Esophagus squamous epithelium (tissue), 5 donors: Measurements from ENCODE around the gene OSBPL9. TPM values are rescaled to one million over a fixed set of nuclear protein-coding genes. Genes with fewer than 3 reads are reported as not detected.

Source experiments
- DNase-seq: peaks from one replicate; lab custom pipeline; 2025; lab: John Stamatoyannopoulos, UW
- H3K27ac ChIP-seq, 4 donors: fragments of 200-600 bp; sonication (generic); one replicate each; pipeline ENCODE4 v1.5.1; 2016 to 2019; ENCODE audit warnings: mild to moderate bottlenecking in 1 of 4
- H3K27me3 ChIP-seq, 4 donors: fragments of 200-600 bp; sonication (generic); 1 replicate in 3 of 4; 2 replicates in 1 of 4; pipeline versions ENCODE4 v1.5.1 to v1.6.0; 2017 to 2021; ENCODE audit warnings: antibody characterized with exemption in 1 of 4
- H3K36me3 ChIP-seq, 3 donors: fragments of 200-600 bp; sonication (generic); one replicate each; pipeline ENCODE4 v1.5.1; 2016 to 2019
- H3K4me1 ChIP-seq, 3 donors: fragments of 200-600 bp; sonication (generic); one replicate each; pipeline ENCODE4 v1.5.1; 2017 to 2019
- H3K4me3 ChIP-seq, 4 donors: fragments of 200-600 bp; sonication (generic); 1 replicate in 3 of 4; 2 replicates in 1 of 4; pipeline ENCODE4 v1.5.1; 2016 to 2019; ENCODE audit warnings: mild to moderate bottlenecking in 2 of 4, moderate library complexity in 1 of 4
- H3K9me3 ChIP-seq, 3 donors: fragments of 200-600 bp; sonication (generic); one replicate each; pipeline ENCODE4 v1.5.1; 2016 to 2019
- CTCF ChIP-seq, 6 experiments: fragments of 450-650 bp in 4 of 6; fragments of 200-600 bp in 2 of 6; sonication (generic) in 2 of 6; IDR thresholded peaks; one replicate each; pipeline ENCODE4 v1.5.1; 2016 to 2019; ENCODE audit warnings: antibody characterized with exemption in 6 of 6, mild to moderate bottlenecking in 4 of 6, moderate library complexity in 4 of 6
- POLR2A ChIP-seq, 4 donors: fragments of 450-650 bp; IDR thresholded peaks; one replicate each; pipeline ENCODE4 v1.6.1; 2017; ENCODE audit warnings: antibody characterized with exemption in 4 of 4, mild to moderate bottlenecking in 4 of 4, moderate library complexity in 3 of 4
- WGBS, 2 donors: methylation state at CpG; one replicate each; pipeline ENCODE4 v1.1.5; 2018; 5-methylcytosine and 5-hydroxymethylcytosine counted together
- intact Hi-C: fragments of 100-400 bp; cut with DNase I; formaldehyde crosslinking; loops from one replicate; pipeline ENCODE4 v1.15.0; 2022
- total RNA-seq, 4 donors: library from RNA; depleted of rRNA; stranded (reverse); fragments of >200 nt; gene quantifications; one replicate each; pipeline ENCODE4 v1.1.0, GENCODE V29; 2016
- donor health status: DM: yes; HTN: yes; CAD: no.

OSBPL9 gene
- total RNA-seq, 4 donors from 2014 or later: 13.9 to 71.9 (median 37.4) TPM

- Histone ChIP-seq H3K9me3 (no peaks in the 10 kb centered on the region), H3K27me3 (no peaks in the 10 kb centered on the region), H3K36me3 (no peaks in the 10 kb centered on the region), H3K4me3 (no peak overlapping the region), H3K4me1 (peaks cover 5 to 85% (median 40%) of the 10 kb centered on the region in 3 donors), H3K27ac (no peak overlapping the region)
- DNase-seq: no peak
- WGBS, 2 donors: 94 to 97% methylated on average over 3 of the region's 3 CpGs
- intact Hi-C loops: loop anchor here (10.0 kb wide), 1 partner anchor 125 kb away; no protein-coding TSS in a partner anchor
- no peak for TF ChIP-seq CTCF (IDR thresholded peaks at IDR 0.05)
- no peak for TF ChIP-seq POLR2A (IDR thresholded peaks at IDR 0.05)
Observed at GRCh38 chr1:51639694-51640093, 22.8 kb downstream of the OSBPL9 start.

- intact Hi-C loops: no loop called here
- WGBS, 2 donors: 91 to 95% methylated on average over 2 of the region's 2 CpGs
Observed at GRCh38 chr1:51641096-51641495, 24.2 kb downstream of the OSBPL9 start.

GRCh38 chr1:51642739-51643142 is 25.8 kb downstream of the OSBPL9 start:
- H3K4me1 ChIP-seq: peaks cover 0 to 57% (median 26%) of the 10 kb centered on the region in 3 donors
- H3K9me3 ChIP-seq: no peaks in the 10 kb centered on the region
- no peaks in the 10 kb centered on the region for H3K36me3 ChIP-seq
- intact Hi-C loops: no loop called here
- no peak for DNase-seq
- no peak overlapping the region for H3K4me3 ChIP-seq
- H3K27me3 ChIP-seq: no peaks in the 10 kb centered on the region
- H3K27ac ChIP-seq: peak overlapping the region; percentile 3 to 83 (median 72)
- TF ChIP-seq POLR2A (IDR thresholded peaks at IDR 0.05) (no peak), CTCF (IDR thresholded peaks at IDR 0.05) (no peak)
- 72 to 75% methylated on average over 1 of the region's 1 CpG for WGBS, 2 donors

More at GRCh38 chr1:51641096-51641495, 24.2 kb downstream of the OSBPL9 start:
- H3K27me3 ChIP-seq: no peaks in the 10 kb centered on the region
- no peak overlapping the region for H3K27ac ChIP-seq
- no peak for TF ChIP-seq POLR2A (IDR thresholded peaks at IDR 0.05)
- no peak for TF ChIP-seq CTCF (IDR thresholded peaks at IDR 0.05)
- H3K4me1 ChIP-seq: peaks cover 0 to 73% (median 40%) of the 10 kb centered on the region in 3 donors
- no peak for DNase-seq
- H3K4me3 ChIP-seq: no peak overlapping the region
- H3K36me3 ChIP-seq: no peaks in the 10 kb centered on the region
- H3K9me3 ChIP-seq: no peaks in the 10 kb centered on the region

- H3K4me3 ChIP-seq: no peak overlapping the region
- no peaks in the 10 kb centered on the region for H3K27me3 ChIP-seq
- WGBS, 2 donors: 85 to 100% methylated on average over 1 of the region's 1 CpG
- intact Hi-C loops: no loop called here
- peak overlapping the region; percentile 3 to 83 (median 72) for H3K27ac ChIP-seq
- H3K36me3 ChIP-seq: no peaks in the 10 kb centered on the region
- peaks cover 0 to 57% (median 27%) of the 10 kb centered on the region in 3 donors for H3K4me1 ChIP-seq
- no peaks in the 10 kb centered on the region for H3K9me3 ChIP-seq
- no peak for TF ChIP-seq CTCF (IDR thresholded peaks at IDR 0.05)
- TF ChIP-seq POLR2A (IDR thresholded peaks at IDR 0.05): no peak
- DNase-seq: no peak
Observed at GRCh38 chr1:51643362-51643761, 26.5 kb downstream of the OSBPL9 start.

GRCh38 chr1:51644020-51644419 is 27.1 kb downstream of the OSBPL9 start:
- no peaks in the 10 kb centered on the region for H3K27me3 ChIP-seq
- WGBS, 2 donors: 91 to 95% methylated on average over 5 of the region's 5 CpGs
- no peak for DNase-seq
- H3K36me3 ChIP-seq: no peaks in the 10 kb centered on the region
- H3K4me3 ChIP-seq: no peak overlapping the region
- peak overlapping the region in 2 of 4 donors; percentile 78 to 83 for H3K27ac ChIP-seq
- peaks cover 0 to 57% (median 25%) of the 10 kb centered on the region in 3 donors for H3K4me1 ChIP-seq
- no peak for TF ChIP-seq CTCF (IDR thresholded peaks at IDR 0.05)
- TF ChIP-seq POLR2A (IDR thresholded peaks at IDR 0.05): no peak
- intact Hi-C loops: no loop called here
- no peaks in the 10 kb centered on the region for H3K9me3 ChIP-seq
